ENCODE measurements around the gene YOD1.

DNA sequence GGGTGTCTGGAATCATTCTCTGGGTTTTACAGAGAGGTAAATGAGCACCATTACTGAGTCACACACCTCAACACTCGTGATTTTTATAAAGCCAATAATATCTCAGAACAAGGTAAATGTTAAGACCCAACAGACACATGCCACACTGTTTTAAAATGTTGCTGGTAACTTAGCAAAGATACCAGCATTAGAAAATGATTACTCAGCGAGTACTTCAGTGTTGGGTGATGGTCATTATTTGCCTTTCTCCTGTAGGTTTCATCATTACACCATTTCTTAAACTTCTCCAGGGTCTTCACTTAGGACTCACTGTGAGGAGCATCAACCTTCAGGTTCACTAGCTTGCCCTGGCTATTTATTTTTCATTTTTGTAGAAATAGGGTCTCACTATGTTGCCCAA lies 30.8 kb upstream of the YOD1 start:
- TF ChIP-seq, protein P1, sequence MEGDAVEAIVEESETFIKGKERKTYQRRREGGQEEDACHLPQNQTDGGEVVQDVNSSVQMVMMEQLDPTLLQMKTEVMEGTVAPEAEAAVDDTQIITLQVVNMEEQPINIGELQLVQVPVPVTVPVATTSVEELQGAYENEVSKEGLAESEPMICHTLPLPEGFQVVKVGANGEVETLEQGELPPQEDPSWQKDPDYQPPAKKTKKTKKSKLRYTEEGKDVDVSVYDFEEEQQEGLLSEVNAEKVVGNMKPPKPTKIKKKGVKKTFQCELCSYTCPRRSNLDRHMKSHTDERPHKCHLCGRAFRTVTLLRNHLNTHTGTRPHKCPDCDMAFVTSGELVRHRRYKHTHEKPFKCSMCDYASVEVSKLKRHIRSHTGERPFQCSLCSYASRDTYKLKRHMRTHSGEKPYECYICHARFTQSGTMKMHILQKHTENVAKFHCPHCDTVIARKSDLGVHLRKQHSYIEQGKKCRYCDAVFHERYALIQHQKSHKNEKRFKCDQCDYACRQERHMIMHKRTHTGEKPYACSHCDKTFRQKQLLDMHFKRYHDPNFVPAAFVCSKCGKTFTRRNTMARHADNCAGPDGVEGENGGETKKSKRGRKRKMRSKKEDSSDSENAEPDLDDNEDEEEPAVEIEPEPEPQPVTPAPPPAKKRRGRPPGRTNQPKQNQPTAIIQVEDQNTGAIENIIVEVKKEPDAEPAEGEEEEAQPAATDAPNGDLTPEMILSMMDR (conservative IDR thresholded peaks at IDR 0.05 in 1 of 2, IDR thresholded peaks at IDR 0.05 in 1 of 2; ENCODE audit: low read depth in 1 of 2, low read length in 2 of 2) = no peak
- no peak for TF ChIP-seq EZH2 (IDR thresholded peaks at IDR 0.05; ENCODE audit: low read length, missing control alignments)

All from fibroblast of lung (primary cell).